Measurements from ENCODE around the gene GJC1.

The GJC1 gene

DNA sequence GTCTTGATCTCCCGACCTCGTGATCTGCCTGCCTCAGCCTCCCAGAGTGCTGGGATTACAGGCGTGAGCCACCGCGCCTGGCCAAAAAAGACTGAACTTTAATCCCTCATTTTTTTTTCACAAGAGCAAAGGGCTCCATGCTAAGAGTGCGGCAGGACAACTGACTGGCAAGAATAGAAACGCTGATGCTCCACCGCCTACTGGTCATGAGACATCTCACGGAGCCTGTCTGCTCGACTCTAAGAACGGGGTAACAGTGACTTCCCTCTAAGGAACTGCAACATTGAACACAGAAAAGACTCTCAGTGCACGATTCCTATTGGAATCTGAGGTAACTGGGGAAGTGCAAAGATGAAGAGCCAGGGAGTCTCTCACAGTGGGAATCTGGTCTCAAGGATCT, 41.5 kb upstream of the GJC1 start:
- no peak overlapping the region for H3K4me3 ChIP-seq (ENCODE audit: low read length)
- DNase-seq (ENCODE audit: low read depth): no peak
- no peak for TF ChIP-seq CTCF (IDR thresholded peaks at IDR 0.05; ENCODE audit: insufficient read depth, low read depth, low read length, missing control alignments)

- DNase-seq (ENCODE audit: low read depth): no peak
- no peak for TF ChIP-seq CTCF (IDR thresholded peaks at IDR 0.05; ENCODE audit: insufficient read depth, low read depth, low read length, missing control alignments)
- no peak overlapping the region for H3K4me3 ChIP-seq (ENCODE audit: low read length)
These were observed 37.8 kb upstream of the GJC1 start for GRCh38 chr17:44867841-44868240.

DNA sequence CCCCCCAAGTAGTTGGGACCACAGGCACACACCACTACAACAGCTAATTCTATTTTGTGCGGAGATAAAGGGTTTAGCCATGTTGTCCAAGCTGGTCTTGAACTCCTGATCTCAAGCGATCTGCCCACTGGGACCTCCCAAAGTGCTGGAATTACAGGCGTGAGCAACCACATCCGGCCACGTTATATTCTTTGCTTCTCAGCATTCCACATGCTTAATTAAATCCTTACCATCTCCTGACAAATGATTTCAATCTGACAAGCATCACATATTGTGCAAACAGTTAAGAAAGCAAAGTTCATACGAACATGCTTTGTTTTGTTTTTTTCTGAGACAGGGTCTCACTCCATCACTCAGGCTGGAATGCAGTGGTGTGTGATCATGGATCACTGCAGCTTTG, 35.8 kb upstream of the GJC1 start:
- DNase-seq (ENCODE audit: low read depth): no peak
- TF ChIP-seq CTCF (IDR thresholded peaks at IDR 0.05; ENCODE audit: insufficient read depth, low read depth, low read length, missing control alignments): no peak
- H3K4me3 ChIP-seq (ENCODE audit: low read length): no peak overlapping the region

GRCh38 chr17:44865231-44865660, 35.2 kb upstream of the GJC1 start:
- peak; percentile 75 for DNase-seq (ENCODE audit: low read depth)
- H3K4me3 ChIP-seq (ENCODE audit: low read length): no peak overlapping the region
- peak; percentile 90 for TF ChIP-seq CTCF (IDR thresholded peaks at IDR 0.05; ENCODE audit: insufficient read depth, low read depth, low read length, missing control alignments)

GRCh38 chr17:44864831-44865230, 34.7 kb upstream of the GJC1 start:
- no peak for TF ChIP-seq CTCF (IDR thresholded peaks at IDR 0.05; ENCODE audit: insufficient read depth, low read depth, low read length, missing control alignments)
- no peak for DNase-seq (ENCODE audit: low read depth)
- no peak overlapping the region for H3K4me3 ChIP-seq (ENCODE audit: low read length)

DNA sequence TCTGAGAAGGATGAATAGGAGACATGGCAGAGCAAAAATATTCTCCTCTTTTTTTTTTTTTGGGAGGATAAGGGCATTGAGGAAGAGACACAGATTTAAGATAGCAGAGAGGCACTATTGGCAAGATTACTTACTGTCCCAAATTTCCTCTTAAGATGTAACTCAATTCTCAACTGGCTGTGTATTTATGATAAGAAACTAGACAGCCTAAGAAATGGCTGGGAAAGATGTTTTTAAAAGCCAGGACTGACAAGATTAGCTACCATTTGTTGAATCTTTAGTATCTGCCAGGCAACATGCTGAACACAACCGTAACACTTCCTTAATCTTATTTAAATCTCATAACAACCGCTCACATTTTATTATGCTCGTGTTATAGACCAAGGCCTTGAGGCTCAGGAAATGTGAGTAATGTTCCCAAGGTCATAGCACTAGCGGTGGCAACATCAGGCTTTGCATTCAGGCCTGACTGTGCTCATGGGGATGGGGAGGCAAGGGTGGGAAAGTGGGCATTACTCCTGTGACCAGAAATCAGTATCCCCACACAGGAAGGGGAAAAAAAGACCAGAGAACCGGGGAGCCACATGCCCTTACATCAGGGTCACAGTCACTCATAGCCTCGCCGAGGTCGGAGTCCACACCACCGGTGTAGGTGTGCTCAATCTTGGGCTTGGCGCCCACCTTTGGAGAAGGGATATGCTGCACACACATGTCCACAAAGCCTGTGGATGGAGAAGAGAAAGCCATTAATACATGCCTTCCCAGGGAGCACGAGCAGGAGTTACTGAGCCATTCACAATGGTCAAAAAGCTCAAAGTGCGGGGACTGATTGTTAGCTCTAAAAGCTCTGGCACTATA, 33.2 kb upstream of the GJC1 start:
- TF ChIP-seq CTCF (IDR thresholded peaks at IDR 0.05; ENCODE audit: insufficient read depth, low read depth, low read length, missing control alignments): no peak
- no peak overlapping the region for H3K4me3 ChIP-seq (ENCODE audit: low read length)
- DNase-seq (ENCODE audit: low read depth): no peak

Data from epithelial cell of esophagus (primary cell).